HG03103 (cell line): Measurements from ENCODE around the gene NCKAP5.

Source experiments
- ATAC-seq: cut with Tn5 transposase; IDR thresholded peaks from one replicate; pipeline ENCODE4 v1.9.1; 2021; ENCODE audit warnings: low read depth; ENCODE audit not compliant: unreplicated experiment

The NCKAP5 gene

GRCh38 chr2:133077269-133077822 is 490.9 kb downstream of the NCKAP5 start:
- ATAC-seq = no peak

DNA sequence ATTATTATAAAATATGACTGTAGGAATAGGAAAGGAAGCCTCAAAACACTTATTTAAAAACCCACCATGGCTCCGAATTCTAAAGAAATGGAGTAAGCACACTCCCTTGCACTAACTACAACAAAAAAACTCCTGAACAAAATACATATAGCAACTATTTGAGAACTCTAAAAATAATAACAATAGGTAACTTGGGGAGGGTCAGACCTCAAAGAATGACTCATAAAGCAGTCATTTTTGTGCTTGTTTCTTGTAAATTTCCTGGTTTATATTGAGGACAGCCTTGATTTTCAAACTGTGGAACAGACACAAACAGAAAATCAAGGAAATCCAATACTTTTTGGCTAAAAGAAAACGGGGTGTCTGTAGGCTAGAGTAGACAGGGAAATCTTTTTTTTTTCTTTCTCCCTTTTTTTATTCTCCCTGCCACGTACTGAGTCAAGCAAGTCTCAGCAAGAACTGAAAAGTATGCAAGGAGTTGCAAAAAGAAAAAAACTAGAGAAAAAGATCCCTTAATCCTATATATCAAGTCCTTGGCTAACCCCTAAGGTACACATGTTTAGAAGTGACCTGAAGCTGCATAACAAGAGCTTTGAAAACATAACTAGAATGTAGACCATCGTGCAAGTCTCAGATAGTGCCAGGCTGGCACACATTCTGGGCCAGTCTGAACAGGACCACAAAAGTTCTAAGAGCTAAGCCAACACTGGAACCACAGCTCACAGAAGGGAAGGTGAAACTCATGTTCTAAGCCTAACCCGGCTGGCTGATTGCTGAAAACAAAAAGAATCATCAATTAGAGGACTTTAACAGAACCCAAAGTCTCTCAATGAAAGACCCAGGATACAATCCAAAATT is 495.2 kb downstream of the NCKAP5 start:
- no peak for ATAC-seq

- no peak for ATAC-seq
Observed at GRCh38 chr2:133063775-133064174, 504.5 kb downstream of the NCKAP5 start.

- no peak for ATAC-seq
Observed at GRCh38 chr2:133062931-133063665, 505.2 kb downstream of the NCKAP5 start.

- no peak for ATAC-seq
Observed at GRCh38 chr2:133061874-133062593, 506.2 kb downstream of the NCKAP5 start.

DNA sequence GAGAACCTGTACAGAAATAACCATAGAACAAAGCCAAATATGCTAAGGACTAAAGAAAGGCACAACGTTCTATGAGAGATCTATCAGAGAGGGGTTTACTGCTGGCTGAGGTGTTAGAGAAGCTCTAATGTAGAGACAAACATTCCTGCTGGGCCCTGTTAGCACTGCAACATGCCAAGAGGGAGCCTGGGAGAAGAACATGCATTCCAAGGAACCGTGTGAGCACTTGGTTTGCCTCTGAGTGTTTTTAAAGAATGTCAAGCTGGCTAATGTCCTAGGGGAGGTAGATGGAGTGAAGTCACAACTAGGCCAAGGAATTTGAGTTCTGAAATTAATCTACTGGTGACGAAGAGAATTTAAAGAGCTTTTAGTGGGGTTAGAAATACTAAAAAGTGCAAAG is 514.0 kb downstream of the NCKAP5 start:
- no peak for ATAC-seq

DNA sequence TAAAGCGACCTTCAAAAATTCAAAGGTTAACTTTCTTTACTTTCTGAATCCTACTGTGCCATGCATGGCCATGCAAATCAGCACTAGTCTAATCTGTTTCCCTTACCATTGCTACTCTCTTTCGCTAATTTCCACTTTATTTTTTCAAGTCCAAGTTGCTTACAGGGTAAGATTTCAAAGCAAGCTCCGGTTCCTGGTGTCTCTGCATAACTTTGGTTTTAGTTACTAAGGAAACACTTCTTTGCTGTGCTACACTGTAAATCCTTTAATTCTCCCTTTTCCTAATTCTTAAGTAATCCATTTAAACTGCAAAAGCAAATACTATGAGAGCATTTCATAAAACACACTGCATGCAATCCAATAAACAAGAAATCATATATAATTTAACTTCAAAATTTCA is 514.7 kb downstream of the NCKAP5 start:
- no peak for ATAC-seq

GRCh38 chr2:133045787-133046186 is 522.5 kb downstream of the NCKAP5 start:
- ATAC-seq = no peak

DNA sequence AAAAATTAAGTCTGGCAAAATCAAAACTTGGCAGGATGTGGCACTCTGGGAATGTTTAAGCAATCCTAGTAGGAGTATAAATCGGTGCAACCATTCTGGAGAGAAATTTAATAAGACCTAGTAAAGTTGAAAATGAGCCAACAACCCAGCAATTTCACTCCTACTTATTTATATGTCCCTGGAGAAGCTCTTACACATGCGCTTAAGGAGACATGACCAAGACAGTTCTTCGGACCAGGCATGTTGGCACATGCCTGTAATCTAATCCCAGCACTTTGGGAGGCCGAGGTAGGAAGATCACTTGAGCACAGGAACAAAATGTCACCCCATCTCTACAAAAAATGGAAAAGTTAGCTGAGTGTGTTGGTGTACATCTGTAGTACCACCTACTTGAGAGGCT is 523.7 kb downstream of the NCKAP5 start:
- ATAC-seq = no peak

DNA sequence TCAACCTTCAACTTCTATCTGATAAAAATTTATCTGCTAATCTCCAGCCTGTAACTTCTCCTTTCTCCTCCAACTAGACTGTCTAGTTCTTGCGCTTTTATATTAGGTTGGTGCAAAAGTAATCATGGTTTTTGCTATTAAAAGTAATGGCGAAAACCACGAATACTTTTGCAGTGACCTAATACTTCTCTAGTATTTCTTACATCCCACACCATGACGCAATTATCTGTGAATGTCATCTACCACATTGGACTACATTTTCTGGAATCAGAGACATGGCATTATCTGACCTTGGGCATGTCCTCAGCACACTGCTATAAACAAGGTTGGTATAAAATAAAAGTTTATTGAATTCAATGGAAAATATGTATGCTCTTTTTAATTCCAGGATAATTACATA is 528.1 kb downstream of the NCKAP5 start:
- no peak for ATAC-seq

DNA sequence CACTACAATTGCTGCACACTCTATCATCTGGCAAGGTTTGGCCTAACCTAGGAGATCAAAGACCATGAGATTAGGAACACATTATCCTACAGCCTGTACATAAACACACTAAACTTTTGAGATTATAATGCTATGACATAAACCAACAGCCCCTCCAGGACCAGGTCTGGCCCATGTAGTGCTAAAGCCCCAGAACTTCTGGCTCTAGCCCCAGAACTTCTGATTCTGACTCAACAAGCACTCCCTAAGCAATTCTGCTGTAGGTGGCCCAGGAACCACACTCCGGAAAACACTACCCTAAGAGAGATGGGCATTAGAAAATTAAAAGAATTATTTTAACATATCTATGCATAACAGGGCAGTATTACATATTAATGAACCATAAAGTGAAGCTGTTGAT is 528.7 kb downstream of the NCKAP5 start:
- ATAC-seq = no peak

GRCh38 chr2:133026536-133027177 is 541.6 kb downstream of the NCKAP5 start:
- no peak for ATAC-seq

DNA sequence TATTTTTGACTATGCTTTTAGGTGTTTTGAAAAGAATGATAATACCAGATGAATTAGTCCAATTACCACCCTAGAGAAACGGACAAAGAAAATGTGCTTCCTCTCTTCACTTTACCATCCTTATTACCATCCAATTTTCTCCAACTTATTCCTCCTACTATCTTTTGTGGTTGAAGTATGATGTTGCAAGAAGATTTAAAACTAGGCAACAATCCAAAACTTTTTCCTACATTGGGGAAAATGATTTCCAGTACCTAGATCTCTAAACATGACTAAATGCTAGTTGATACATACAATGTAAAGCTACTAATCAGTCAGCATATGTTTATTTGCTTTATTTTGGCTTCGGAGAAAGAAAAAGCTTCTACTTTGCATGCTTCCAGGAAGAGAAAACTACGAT is 543.3 kb downstream of the NCKAP5 start:
- ATAC-seq = no peak

DNA sequence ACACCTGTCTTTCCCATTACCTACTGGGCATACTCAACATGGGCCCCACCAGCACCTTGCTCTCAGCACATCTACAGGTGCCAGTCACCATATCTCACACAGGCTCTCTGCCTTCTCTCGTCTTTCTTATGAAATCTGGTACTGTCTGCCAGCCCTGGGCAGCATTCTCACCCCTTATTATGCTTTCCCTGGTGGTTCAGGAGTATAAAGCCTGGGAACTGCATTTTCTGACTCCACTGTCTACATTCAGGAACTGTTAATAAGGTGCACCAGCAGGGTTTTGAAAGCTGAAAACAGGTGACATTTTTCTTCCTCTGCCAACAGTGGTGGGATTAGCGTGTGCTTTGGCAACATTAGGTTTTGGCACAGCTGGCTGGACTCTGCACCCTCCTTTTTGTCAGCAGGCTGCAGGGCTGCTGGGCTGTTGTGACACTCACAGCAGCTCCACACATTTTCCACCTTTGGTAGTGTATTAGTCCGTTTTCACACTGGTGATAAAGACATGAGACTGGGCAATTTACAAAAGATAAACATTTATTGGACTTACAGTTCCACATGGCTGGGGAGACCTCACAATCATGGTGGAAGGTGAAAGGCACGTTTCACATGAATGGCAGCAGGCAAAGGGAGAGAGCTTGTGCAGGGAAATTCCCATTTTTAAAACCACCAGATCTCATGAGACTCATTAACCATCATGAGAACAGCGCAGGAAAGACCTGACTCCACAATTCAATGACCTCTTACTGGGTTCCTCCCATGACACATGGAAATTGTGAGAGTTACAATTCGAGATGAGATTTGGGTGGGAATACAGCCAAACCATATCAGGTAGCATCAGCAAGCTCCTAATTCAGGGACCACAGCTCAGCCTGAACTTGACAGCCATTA is 555.2 kb downstream of the NCKAP5 start:
- ATAC-seq = no peak

DNA sequence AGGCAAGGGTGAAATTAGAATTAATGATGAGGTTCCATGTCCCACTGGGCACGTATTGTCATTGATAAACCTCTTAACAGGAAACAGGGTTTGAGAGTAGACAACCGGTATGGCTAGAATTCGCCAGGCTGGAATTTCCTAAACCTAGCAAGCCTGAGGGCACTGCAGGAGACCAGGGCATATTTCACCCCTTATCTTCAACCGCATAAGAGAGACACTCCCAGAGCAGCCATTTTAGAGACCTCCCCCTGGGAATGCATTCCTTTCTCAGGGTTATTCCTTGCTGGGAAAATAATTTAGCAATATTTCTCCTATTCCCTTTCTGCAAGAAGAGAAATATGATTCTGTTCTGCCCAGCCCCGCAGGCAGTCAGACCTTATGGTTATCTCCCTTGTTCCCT is 563.6 kb downstream of the NCKAP5 start:
- ATAC-seq = no peak

DNA sequence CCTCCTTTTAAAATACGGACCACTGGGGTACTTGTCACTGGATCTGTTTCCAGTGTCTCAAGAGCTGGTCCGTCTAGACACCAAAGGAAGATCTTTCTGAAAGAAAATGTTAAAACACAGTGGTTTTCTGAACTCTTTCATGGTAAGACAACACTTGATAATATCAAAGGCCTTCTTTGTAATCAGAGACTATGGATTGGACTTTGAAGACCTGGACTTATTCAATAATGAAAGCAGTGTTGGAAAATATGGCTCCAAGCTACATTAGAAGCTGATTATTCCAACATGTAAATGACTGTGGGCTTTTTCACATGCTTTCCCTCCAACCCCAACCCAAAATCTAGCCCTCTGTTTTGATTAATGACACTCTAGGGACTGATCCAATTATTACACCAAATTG is 568.8 kb downstream of the NCKAP5 start:
- no peak for ATAC-seq

DNA sequence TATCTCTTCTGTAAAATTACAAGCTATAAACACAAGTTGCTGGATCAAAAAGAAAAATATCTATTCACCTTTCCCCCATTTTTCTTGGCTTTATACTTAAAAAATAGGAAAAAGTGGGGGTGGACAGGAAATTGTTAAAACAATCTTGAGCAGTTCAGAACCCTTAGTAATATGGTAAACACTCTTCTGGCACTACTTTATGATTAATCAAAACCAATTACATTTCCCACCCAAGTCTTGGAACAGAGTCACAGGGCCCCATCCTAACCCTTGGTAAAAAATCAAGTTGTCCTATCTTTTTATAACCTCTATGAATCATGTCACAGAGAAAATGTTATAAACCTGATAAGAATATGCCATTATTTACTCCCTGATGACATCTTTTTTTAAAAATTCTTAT is 570.0 kb downstream of the NCKAP5 start:
- no peak for ATAC-seq

GRCh38 chr2:132991471-132992045 is 576.7 kb downstream of the NCKAP5 start:
- no peak for ATAC-seq

- ATAC-seq = no peak
Observed at GRCh38 chr2:132984731-132985130, 583.5 kb downstream of the NCKAP5 start.
